ENCODE measurements around the gene AP2A2.

Gene AP2A2

GRCh38 chr11:1039481-1040427, 114.1 kb downstream of the AP2A2 start:
- no peak for DNase-seq

GRCh38 chr11:1040428-1041148, 114.9 kb downstream of the AP2A2 start:
- DNase-seq = no peak

- DNase-seq = no peak
Measured at GRCh38 chr11:1041149-1041467, 115.4 kb downstream of the AP2A2 start.

GRCh38 chr11:1041471-1041870, 115.8 kb downstream of the AP2A2 start:
- DNase-seq = no peak

- DNase-seq = no peak
Measured at GRCh38 chr11:1041936-1042608, 116.4 kb downstream of the AP2A2 start.

GRCh38 chr11:1042626-1043562, 117.2 kb downstream of the AP2A2 start:
- DNase-seq = no peak

- no peak for DNase-seq
Measured at GRCh38 chr11:1043563-1044096, 118.0 kb downstream of the AP2A2 start.

GRCh38 chr11:1044160-1044559, 118.5 kb downstream of the AP2A2 start:
- no peak for DNase-seq

GRCh38 chr11:1047595-1048156, 122.0 kb downstream of the AP2A2 start:
- DNase-seq = no peak

GRCh38 chr11:1048375-1049070, 122.9 kb downstream of the AP2A2 start:
- no peak for DNase-seq

- no peak for DNase-seq
Measured at GRCh38 chr11:1049071-1049405, 123.4 kb downstream of the AP2A2 start.

GRCh38 chr11:1049431-1049891, 123.8 kb downstream of the AP2A2 start:
- DNase-seq = no peak

GRCh38 chr11:1049911-1050580, 124.4 kb downstream of the AP2A2 start:
- DNase-seq = no peak

- peak in 25 of 56 donors; percentile 7 to 65 (median 36) for DNase-seq
Measured at GRCh38 chr11:1050581-1051355, 125.1 kb downstream of the AP2A2 start.

- no peak for DNase-seq
Measured at GRCh38 chr11:1051356-1052132, 125.9 kb downstream of the AP2A2 start.

- DNase-seq = no peak
Measured at GRCh38 chr11:1052133-1053011, 126.7 kb downstream of the AP2A2 start.

Measured in amygdala (tissue), 56 donors.